Astrocyte (in vitro differentiated cells and primary cell): ENCODE data around the gene EP400. TPM values are rescaled to one million over a fixed set of nuclear protein-coding genes. Genes with fewer than 3 reads are reported as not detected.
A peak's percentile ranks its signal among the peaks of the same experiment; 100 is the strongest.

Source experiments
- DNase-seq: peaks from one replicate; pipeline ENCODE4 v3.0.0-alpha.2; 2010; ENCODE audit warnings: low read depth
- FAIRE-seq: peaks from 2 replicates; lab custom pipeline; 2011; peaks lifted over from hg19 to GRCh38; lab: Jason Lieb, UNC
- H2AFZ ChIP-seq: 2 replicates; pipeline ENCODE4 v1.6.0; 2012; ENCODE audit warnings: low read depth, low read length, inconsistent platforms
- H3K27ac ChIP-seq: 2 replicates; pipeline ENCODE4 v1.5.1; 2011; ENCODE audit warnings: low read depth, low read length, inconsistent platforms
- H3K27me3 ChIP-seq: 2 replicates; pipeline ENCODE4 v1.6.0; 2011; ENCODE audit warnings: low read length, inconsistent platforms; ENCODE audit not compliant: insufficient read depth
- H3K36me3 ChIP-seq: 2 replicates; pipeline ENCODE4 v1.5.1; 2011; ENCODE audit warnings: low read length, inconsistent platforms; ENCODE audit not compliant: insufficient read depth
- H3K4me1 ChIP-seq: 2 replicates; pipeline ENCODE4 v1.5.1; 2011; ENCODE audit warnings: low read length, inconsistent platforms; ENCODE audit not compliant: insufficient read depth
- H3K4me2 ChIP-seq: 2 replicates; pipeline ENCODE4 v1.6.0; 2012; ENCODE audit warnings: low read length, inconsistent platforms
- H3K4me3 ChIP-seq: 2 replicates; pipeline ENCODE4 v1.5.1; 2011; ENCODE audit warnings: low read depth, mild to moderate bottlenecking, low read length, inconsistent platforms; ENCODE audit not compliant: insufficient read depth
- H3K79me2 ChIP-seq: 2 replicates; pipeline ENCODE4 v1.6.0; 2012; ENCODE audit warnings: mild to moderate bottlenecking, low read length, inconsistent platforms; ENCODE audit not compliant: insufficient read depth
- H3K9ac ChIP-seq: 2 replicates; pipeline ENCODE4 v1.6.0; 2012; ENCODE audit warnings: mild to moderate bottlenecking, low read length, inconsistent platforms
- H3K9me3 ChIP-seq: 2 replicates; pipeline ENCODE4 v1.5.1; 2012; ENCODE audit warnings: low read depth, mild to moderate bottlenecking, low read length, inconsistent platforms; ENCODE audit not compliant: insufficient read depth
- H4K20me1 ChIP-seq: 2 replicates; pipeline ENCODE4 v1.6.0; 2012; ENCODE audit warnings: low read length, inconsistent platforms; ENCODE audit not compliant: insufficient read depth
- H3K27ac Mint-ChIP-seq: one replicate; pipeline ENCODE4 v1.8.0; 2021; ENCODE audit warnings: mild to moderate bottlenecking, mixed read lengths; ENCODE audit not compliant: unreplicated experiment
- H3K27me3 Mint-ChIP-seq: one replicate; pipeline ENCODE4 v1.8.0; 2021; ENCODE audit warnings: low read depth, mixed read lengths; ENCODE audit not compliant: unreplicated experiment
- H3K36me3 Mint-ChIP-seq: one replicate; pipeline ENCODE4 v1.8.0; 2021; ENCODE audit warnings: low read depth, mixed read lengths; ENCODE audit not compliant: unreplicated experiment
- H3K4me1 Mint-ChIP-seq: one replicate; pipeline ENCODE4 v1.8.0; 2021; ENCODE audit warnings: low read depth, mixed read lengths; ENCODE audit not compliant: unreplicated experiment
- H3K4me3 Mint-ChIP-seq: one replicate; pipeline ENCODE4 v1.8.0; 2021; ENCODE audit warnings: mild to moderate bottlenecking, moderate library complexity, mixed read lengths; ENCODE audit not compliant: unreplicated experiment
- H3K9me3 Mint-ChIP-seq: one replicate; pipeline ENCODE4 v1.8.0; 2021; ENCODE audit warnings: mild to moderate bottlenecking, mixed read lengths; ENCODE audit not compliant: unreplicated experiment
- CTCF ChIP-seq: IDR thresholded peaks from 2 replicates; pipeline ENCODE4 v1.5.1; 2011; ENCODE audit warnings: low read depth, mild to moderate bottlenecking, inconsistent platforms, low read length, moderate library complexity; ENCODE audit not compliant: insufficient read depth
- EZH2 ChIP-seq: IDR thresholded peaks from 2 replicates; pipeline ENCODE4 v1.6.1; 2012; ENCODE audit warnings: mild to moderate bottlenecking, low read length, inconsistent platforms; ENCODE audit not compliant: insufficient read depth
- total RNA-seq: library from RNA; stranded (reverse); gene quantifications from 2 replicates; pipeline ENCODE4 v1.2.1, GENCODE V29; 2021

The EP400 gene
- total RNA-seq, 1 donor from 2014 or later = 39.8 TPM

- no peak for DNase-seq
- Histone ChIP-seq H3K27ac (no peak overlapping the region), H3K9me3 (no peaks in the 10 kb centered on the region), H4K20me1 (no peaks in the 10 kb centered on the region), H3K4me3 (no peak overlapping the region), H3K9ac (no peak overlapping the region), H2AFZ (no peak overlapping the region), H3K36me3 (peaks cover 18% of the 10 kb centered on the region), H3K27me3 (no peaks in the 10 kb centered on the region), H3K4me1 (peaks cover 29% of the 10 kb centered on the region), H3K79me2 (peaks cover 5% of the 10 kb centered on the region), H3K4me2 (no peak overlapping the region)
- H3K27ac Mint-ChIP-seq = no peak overlapping the region
- H3K27me3 Mint-ChIP-seq = no peaks in the 10 kb centered on the region
- peaks cover 26% of the 10 kb centered on the region for H3K36me3 Mint-ChIP-seq
- no peak overlapping the region for H3K4me3 Mint-ChIP-seq
- H3K4me1 Mint-ChIP-seq = peaks cover 46% of the 10 kb centered on the region
- H3K9me3 Mint-ChIP-seq = no peaks in the 10 kb centered on the region
- TF ChIP-seq CTCF = no peak
- no peak for TF ChIP-seq EZH2
- FAIRE-seq = no peak
Observed at GRCh38 chr12:131989021-131989420, 39.3 kb downstream of the EP400 start.

DNA sequence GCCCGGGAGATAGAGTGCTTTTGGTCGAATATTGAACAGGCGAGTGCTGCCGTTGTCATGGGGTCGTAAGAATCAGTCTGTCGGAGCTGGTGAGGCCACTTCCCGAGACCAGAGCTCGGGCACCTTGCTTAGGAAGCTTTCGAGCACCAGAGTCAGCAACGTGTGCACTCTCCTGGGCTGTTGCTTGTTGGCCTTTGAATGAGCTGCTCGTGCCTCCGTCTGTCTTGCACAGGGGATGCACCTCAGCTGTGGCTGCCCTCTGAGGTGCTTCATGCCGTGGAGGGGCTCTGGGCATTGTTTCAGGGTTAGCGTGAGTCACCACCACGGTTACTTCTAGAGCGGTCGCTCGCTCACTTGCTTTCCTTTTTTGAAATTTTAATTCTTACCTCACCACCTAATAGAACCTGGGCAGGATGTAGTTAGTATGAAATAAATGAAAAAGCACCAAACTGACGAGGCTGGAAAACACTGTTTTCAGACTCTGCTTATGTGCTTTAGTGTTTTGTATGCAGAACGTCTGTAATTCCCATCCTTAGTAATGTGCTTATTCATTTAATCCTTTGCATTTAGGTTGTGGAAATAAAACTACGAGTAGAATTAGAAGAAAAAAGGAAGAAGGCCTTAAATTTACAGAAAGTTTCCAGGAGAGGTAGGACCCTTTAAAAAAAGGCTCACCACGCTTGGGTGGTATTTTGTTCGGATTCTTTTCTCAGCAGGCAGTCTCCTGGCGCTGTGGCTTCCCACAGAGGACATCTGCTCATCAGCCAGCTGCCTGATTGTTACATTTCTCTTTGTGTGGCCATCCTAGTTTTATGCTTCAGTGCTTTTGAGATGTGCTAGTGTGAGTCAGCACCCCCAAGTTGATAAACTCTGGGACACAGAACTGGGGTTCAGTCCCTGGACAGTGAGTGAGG, 40.6 kb downstream of the EP400 start:
- Histone ChIP-seq H4K20me1 (no peaks in the 10 kb centered on the region), H3K27me3 (no peaks in the 10 kb centered on the region), H3K9me3 (no peaks in the 10 kb centered on the region), H3K4me1 (peaks cover 29% of the 10 kb centered on the region), H3K27ac (peak overlapping the region; percentile 73), H3K9ac (peak overlapping the region; percentile 59), H2AFZ (no peak overlapping the region), H3K4me3 (peak overlapping the region; percentile 2), H3K36me3 (peaks cover 18% of the 10 kb centered on the region), H3K79me2 (peaks cover 5% of the 10 kb centered on the region), H3K4me2 (peak overlapping the region; percentile 66)
- peak overlapping the region; percentile 35 for H3K4me3 Mint-ChIP-seq
- peaks cover 28% of the 10 kb centered on the region for H3K36me3 Mint-ChIP-seq
- TF ChIP-seq EZH2 = no peak
- H3K9me3 Mint-ChIP-seq = no peaks in the 10 kb centered on the region
- FAIRE-seq (no peak), DNase-seq (peak; percentile 61)
- H3K27ac Mint-ChIP-seq = peak overlapping the region; percentile 98
- peaks cover 46% of the 10 kb centered on the region for H3K4me1 Mint-ChIP-seq
- no peaks in the 10 kb centered on the region for H3K27me3 Mint-ChIP-seq

- H3K27ac ChIP-seq = peak overlapping the region; percentile 73
- H3K79me2 ChIP-seq = peaks cover 5% of the 10 kb centered on the region
- H3K27ac Mint-ChIP-seq = peak overlapping the region; percentile 98
- H3K4me3 Mint-ChIP-seq = peak overlapping the region; percentile 70
- no peaks in the 10 kb centered on the region for H3K9me3 Mint-ChIP-seq
- H3K9me3 ChIP-seq = no peaks in the 10 kb centered on the region
- H3K27me3 ChIP-seq = no peaks in the 10 kb centered on the region
- peaks cover 18% of the 10 kb centered on the region for H3K36me3 ChIP-seq
- H3K4me1 ChIP-seq = peaks cover 29% of the 10 kb centered on the region
- no peak for TF ChIP-seq EZH2
- no peaks in the 10 kb centered on the region for H3K27me3 Mint-ChIP-seq
- peak overlapping the region; percentile 66 for H3K4me2 ChIP-seq
- H3K36me3 Mint-ChIP-seq = peaks cover 28% of the 10 kb centered on the region
- peaks cover 46% of the 10 kb centered on the region for H3K4me1 Mint-ChIP-seq
- no peak for FAIRE-seq
- H2AFZ ChIP-seq = no peak overlapping the region
- H4K20me1 ChIP-seq = no peaks in the 10 kb centered on the region
- H3K4me3 ChIP-seq = peak overlapping the region; percentile 2
- H3K9ac ChIP-seq = peak overlapping the region; percentile 59
- no peak for DNase-seq
Observed at GRCh38 chr12:131990980-131991305, 41.2 kb downstream of the EP400 start.
